Stimulated activated CD8-positive, alpha-beta memory T cell treated with anti-CD3 and anti-CD28 coated beads, Interleukin-7, amount 100 ng/mL, for 1 hour (primary cell): Measurements from ENCODE around the gene SMARCD2.
A peak's percentile ranks its signal among the peaks of the same experiment; 100 is the strongest.
"Not testable (repeated sequence)": the region's sequence is repeated elsewhere in the genome, so short reads cannot be mapped to it uniquely, and the experiment has no call there.

Experiments
- DNase-seq, 2 donors: peaks; one replicate each; pipeline ENCODE4 v3.0.0-alpha.2; 2020; ENCODE audit warnings: low read depth in 2 of 2

Gene SMARCD2

DNA sequence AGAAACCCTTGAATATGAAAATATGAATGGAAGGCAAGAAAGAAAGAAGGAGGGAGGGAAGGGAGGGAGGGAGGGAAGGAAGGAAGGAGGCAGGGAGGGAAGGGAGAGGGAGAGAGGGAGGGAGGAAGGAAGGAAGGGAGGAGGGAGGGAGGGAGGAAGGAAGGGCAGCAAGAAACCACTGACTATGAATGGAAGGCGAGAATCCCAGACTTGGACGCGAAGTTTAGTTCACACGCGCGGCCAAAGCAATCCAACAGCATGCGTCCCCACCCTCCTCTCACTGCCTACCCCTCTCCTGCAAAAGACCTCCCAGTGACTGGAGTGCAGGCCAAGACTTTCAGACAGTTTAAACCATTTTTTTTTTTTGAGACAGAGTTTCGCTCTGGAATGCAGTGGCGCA is 7.9 kb upstream of the SMARCD2 start:
- DNase-seq, result no peak

- peak; percentile 89 to 95 for DNase-seq
Measured at GRCh38 chr17:63848834-63849689, 6.6 kb upstream of the SMARCD2 start.

DNA sequence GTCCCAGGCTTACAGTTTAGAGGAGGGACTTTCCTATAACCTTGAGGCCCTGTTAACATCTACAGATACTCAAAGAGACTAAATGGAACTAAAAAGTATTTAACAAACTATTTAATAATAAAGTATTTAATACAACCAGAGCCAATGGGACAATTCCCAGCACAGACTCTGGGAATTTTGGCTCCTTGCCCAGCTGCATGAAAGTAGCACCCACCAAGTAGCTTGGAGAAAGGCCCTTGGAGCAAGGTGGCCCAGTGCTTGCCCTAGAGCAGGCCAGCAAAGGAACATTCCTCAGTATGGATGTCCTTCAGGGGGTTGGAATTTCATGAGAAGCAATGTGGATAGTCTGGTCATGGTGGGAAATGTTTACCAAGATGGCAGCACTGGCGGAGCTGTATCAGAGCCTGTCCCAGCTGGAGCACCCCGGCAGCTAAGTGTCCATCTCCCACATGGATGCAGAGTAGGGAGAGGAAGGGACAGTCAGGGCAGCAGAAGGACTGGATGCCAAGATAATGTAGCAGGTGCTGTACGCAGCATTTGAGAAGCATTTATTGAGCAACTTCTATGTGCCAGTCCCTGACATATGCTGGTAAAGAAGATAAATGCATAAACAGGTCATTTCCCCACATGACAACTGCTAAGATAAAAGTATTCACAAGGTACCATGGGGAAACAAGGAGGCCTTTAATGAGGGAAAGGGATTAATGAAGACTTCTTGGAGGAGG is 5.2 kb upstream of the SMARCD2 start:
- DNase-seq, result no peak

DNA sequence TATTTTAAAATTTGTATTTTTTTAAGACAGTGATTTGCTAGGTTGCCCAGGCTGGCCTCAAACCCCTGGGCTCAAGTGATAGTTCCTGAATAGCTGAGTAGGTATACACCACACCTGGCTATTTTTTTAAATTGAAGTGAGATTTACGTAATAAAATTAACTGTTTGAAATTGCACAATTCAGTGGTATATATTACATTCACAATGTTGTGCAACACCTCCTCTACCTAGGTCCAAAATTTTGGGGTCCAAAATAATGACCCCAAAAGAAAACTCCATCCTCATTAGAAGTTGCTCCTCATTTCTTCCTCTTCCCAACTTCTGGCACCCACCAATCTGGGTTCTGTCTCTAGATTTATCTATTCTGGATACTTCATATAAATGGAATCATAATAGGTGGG is 3.0 kb upstream of the SMARCD2 start:
- DNase-seq, result no peak

DNA sequence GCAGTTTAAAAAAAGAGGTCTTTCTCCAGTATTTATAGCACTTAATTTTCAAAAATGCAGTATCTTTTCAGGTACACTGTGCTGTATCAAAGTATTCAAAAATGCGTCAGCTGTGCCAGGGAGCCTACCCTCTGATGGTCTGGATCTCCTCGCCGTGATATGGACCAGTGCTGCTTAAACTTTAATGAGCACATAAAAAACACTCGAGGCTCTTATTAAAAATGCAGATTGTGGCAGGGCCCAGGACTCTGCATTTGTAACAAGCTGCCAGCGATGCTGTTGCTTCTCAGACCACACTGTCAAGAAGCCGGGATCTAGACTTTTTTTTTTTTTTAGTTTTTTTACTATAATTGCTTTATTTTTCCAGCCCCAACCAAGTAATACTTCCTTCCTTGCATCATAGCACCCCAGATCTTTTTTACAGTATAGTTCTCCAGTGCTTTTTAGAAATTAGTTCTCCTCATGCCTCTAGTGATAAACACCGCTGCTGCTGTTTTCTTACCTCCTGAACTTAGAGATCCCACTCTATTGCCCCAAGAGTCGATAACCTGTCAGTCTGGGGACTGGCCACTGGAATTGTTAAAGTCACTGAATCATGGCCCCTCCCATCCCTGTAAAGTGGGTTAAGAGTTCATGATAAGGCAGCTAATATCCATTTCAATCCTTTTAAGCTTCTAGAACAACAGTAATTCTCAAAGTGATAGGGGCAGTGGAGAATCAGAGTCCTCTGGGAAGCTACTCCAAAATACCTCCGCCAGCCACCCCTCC is 1.6 kb upstream of the SMARCD2 start:
- no peak for DNase-seq

DNA sequence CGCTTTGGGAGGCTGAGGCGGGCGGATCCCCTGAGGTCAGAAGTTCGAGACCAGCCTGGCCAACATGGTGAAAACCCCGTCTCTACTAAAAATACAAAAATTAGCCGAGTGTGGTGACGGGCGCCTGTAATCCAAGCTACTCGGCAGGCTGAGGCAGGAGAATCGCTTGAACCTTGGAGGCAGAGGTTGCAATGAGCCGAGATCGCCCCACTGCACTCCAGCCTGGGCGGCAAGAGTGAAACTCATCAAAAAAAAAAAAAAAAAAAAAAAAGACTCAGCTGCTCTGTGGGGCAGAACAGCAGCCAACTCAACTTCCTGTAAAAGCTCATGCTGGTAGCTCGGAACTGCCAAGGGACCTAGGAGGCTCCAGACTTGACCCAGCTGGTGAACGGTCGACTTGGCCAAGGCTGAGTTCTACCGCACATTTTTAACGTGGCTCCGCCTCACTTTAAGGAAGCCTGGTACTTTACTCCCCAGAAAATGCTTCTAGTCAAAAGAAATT is 953 bp upstream of the SMARCD2 start:
- not testable (repeated sequence) for DNase-seq

- no peak for DNase-seq
Measured at GRCh38 chr17:63842173-63842539, 329 bp downstream of the SMARCD2 start.

- no peak for DNase-seq
Measured at GRCh38 chr17:63841350-63842172, 924 bp downstream of the SMARCD2 start.

DNA sequence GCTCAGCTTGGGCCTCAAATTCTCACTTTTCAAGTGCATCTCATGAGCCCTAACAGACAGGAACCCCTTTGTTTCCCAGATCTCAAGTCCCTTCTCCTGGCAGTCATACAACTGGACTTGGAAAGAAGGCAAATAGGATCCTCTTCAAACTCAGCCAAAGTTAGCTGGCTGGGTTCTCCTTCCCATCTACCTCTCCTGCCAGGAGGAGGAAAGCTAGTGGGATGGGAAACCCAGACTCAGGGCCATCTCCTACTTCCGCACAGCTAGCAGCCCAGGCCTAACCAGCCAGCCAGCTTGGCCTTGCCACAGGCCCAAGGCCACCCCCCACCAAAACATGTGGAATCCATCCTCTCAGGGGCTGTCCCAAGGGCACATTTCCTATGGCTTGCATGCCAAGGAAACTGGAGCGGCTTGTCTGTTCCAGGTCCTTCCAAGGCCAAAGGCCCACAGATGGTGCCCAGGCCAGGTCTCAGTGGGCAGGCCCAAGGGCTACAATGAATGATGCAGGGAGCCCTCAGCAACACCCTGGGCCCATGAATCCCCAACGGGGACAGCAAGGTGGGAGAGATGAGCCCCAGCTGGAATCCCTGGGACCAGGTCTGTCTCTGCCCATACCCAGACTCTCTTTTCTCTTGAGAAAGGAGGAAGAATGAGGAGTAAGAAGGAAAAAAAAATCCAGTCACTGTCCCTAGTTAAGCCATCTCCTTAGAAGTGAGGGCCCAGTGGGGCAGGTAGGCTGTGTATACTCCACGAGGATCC is 1.7 kb downstream of the SMARCD2 start:
- no peak for DNase-seq

DNA sequence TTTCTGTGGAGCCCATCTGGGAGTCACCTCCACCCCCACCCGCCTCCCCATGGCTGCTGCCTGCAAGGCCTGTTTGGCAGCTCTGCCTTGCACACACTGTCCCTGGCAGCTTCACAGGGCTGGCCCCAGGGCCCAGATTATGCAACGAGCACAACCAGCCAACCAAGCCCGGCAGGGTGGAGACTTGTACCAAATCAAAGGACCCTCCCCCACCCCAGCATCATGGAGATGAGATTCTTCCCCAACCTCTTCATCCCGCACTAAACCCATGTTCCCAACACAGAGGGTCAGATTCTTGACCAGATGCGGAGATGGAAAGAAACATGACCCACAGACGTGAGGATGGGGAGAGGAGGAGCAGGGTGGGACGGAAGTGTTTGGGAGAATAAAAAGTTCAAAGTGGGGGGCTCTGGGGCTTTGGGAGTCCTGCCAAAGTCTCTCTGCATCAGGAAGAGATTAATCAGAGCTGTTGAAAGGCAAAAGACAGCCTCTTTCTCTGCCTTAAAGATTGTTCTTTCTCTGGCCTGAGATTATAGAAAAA is 3.8 kb downstream of the SMARCD2 start:
- no peak for DNase-seq

GRCh38 chr17:63837962-63838600 is 4.4 kb downstream of the SMARCD2 start:
- DNase-seq, result no peak

DNA sequence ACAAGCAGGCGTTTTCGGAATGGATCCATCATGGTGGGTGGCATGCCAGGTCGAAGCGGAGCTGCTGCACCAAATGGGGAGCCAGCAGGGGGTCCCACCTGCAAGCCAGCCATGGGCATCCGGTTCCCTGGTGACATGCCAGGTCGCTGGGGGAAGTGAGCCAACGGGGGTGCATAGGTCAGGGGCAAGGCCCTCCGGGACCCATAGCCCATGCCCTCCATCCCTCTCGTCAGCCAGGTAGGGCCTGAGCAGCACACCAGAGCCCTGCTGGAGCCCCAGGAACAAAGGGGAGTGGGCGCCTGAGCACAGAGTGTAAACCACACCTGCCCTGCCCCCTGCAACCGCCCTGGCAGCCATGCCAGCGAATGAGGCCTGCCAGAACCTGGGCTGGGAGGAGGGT is 5.0 kb downstream of the SMARCD2 start:
- no peak for DNase-seq

DNA sequence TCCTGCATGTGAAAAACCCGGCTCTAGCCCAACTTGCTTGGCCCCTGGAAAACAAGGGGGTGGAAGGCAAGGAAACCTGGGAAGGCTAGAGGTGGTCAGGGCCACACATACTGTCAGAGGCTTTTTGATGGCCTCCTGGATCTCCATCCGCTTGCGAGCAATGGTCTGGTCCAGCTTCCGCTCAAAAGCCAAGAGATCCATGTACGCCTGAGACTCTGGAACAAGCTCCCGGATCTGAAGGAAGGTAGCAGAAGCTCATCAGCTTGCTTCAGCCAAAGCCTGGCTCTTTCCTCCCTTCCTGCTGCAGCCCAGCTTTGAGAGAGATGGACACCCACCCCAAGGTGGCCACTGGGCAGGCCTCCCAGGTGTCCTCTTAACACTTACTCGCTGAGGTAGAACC is 5.7 kb downstream of the SMARCD2 start:
- DNase-seq, result no peak

- DNase-seq, result no peak
Measured at GRCh38 chr17:63835167-63835720, 7.2 kb downstream of the SMARCD2 start.

- peak in 1 of 2 donors; percentile 32 for DNase-seq
Measured at GRCh38 chr17:63834431-63835166, 7.9 kb downstream of the SMARCD2 start.

GRCh38 chr17:63833741-63834373 is 8.6 kb downstream of the SMARCD2 start:
- DNase-seq, result no peak

DNA sequence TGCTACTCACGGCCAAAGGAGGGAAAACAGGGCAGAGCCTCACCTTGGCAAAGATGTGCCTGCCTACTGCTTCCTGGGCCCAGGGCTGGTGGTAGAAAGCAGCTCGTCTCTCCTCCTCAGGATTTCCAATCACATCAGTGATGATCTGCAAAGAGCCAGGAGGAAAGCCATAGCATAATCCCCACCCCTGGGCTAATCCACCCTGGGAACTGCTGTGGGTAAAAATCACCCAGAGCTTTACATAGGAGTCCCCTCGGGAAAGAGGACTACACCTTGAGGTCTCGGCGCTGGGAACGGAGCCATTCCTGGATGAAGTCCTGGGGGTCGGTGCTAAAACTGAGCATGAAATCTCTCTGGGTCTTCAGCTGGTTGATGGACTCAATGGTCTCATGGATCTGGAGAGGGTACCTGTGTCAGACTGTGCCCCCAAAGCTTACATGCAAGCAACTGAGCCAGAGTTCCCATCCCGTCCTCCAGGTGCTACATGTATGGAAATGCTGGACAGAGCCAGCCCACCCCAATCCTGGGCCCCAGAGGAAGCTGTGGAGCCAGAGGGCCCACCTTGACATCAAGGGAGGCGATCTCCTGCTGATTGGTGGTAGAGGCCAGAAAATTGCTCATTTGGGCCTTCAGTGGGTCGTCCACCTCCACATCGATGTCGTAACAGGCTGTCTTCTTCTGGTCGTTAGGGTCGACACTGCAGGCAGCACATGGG is 9.3 kb downstream of the SMARCD2 start:
- no peak for DNase-seq

GRCh38 chr17:63832455-63832854 is 10.0 kb downstream of the SMARCD2 start:
- DNase-seq, result no peak
